ENCODE measurements around the gene CACFD1. TPM values are rescaled to one million over a fixed set of nuclear protein-coding genes. Genes with fewer than 3 reads are reported as not detected.

Gene CACFD1
- total RNA-seq, 1 donor from 2014 or later = 79.3 TPM

DNA sequence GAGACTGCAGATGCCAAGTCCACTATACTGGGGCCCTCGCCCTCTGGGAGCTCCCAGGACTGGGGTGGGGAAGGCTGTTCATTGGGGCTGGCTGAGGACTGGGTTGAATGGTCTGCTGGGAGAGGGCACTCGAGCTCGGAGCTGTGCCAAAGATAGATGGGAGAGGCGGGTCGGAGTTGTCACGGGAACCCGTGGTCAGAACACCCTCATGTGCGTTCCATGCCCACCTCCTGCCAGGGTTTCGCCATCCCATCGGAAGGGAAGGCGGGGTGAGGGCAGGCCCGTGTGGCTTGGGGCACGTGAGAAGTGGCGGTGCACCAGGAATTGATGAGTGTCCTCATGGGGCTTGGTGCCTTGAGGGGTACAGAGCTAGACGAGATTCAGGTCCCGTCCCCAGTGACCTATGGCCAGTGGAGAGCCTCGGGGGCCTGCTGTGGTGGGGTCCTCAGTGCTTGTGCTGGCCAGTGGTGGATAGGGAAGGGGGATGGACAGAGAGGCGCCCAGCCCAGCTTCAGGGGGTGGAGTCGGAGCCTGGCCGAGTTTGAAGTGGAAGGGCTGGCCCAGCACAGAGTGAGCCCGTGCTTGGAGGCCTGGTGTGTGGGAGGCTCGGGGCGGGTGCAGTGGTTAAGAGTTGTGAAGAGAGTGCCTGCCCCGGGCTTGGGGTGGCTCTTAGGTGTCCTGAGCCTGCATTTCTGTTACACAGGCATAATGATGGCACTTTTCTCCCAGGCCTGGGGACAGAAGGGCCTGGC, 4.3 kb downstream of the CACFD1 start:
- no peak for DNase-seq (ENCODE audit: low spot score)

DNA sequence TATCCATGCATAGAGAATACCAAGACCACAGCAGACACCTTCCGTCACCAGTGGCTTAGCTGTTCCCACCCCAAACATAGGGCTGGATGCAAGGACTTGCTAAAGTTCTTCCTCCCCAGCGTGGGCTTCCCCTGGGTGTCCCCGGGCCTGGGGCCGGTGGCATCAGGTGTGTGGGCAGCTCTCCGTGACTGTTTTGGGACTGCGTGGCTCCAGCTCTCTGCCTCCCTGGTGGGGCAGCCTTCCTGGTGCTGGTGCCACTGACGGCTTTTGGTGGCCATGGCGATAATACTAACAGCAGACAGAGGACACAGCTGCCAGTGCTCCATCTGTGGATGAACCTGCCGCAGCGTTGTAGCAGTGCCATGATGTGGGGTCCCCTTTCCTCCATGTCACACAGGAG, 4.9 kb downstream of the CACFD1 start:
- DNase-seq (ENCODE audit: low spot score) = no peak

DNA sequence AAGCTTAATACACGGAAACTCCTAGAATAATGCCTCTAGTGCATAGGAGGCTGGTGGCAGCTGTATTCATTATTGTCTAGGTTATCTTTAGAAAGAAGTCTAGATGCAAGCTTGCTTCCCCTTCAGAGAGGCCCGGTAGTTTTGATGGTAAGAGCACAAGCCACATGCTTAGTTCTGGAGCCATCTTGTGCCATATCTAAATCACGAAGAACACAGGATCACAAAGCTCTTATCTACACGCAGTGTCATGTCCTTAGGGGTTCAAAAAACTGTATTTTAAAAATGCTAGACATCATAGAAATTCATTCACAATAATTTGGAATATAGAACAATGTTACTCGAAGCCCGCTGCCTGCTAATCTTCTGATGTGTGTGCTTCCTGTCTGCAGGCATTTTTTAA, 6.2 kb downstream of the CACFD1 start:
- DNase-seq (ENCODE audit: low spot score) = no peak

GRCh38 chr9:133467101-133467500, 7.3 kb downstream of the CACFD1 start:
- no peak for DNase-seq (ENCODE audit: low spot score)

DNA sequence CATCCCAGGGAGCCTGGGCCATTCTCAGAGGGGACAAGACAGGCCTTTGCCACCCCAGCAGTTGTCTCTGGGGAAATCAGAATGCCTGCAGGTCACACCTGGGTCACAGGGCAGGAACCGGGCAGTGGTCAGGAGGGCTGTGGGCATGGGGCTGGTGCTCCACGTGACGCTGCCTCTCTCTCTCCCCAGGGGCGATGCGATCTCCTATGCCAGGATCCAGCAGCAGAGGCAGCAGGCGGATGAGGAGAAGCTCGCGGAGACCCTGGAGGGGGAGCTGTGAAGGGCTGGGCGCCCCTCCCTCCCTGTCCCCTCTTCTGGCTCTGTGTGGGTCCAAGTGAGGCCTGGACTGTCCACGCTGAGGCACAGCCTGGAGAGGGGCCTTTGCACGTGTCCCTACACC, 8.6 kb downstream of the CACFD1 start:
- no peak for DNase-seq (ENCODE audit: low spot score)

DNA sequence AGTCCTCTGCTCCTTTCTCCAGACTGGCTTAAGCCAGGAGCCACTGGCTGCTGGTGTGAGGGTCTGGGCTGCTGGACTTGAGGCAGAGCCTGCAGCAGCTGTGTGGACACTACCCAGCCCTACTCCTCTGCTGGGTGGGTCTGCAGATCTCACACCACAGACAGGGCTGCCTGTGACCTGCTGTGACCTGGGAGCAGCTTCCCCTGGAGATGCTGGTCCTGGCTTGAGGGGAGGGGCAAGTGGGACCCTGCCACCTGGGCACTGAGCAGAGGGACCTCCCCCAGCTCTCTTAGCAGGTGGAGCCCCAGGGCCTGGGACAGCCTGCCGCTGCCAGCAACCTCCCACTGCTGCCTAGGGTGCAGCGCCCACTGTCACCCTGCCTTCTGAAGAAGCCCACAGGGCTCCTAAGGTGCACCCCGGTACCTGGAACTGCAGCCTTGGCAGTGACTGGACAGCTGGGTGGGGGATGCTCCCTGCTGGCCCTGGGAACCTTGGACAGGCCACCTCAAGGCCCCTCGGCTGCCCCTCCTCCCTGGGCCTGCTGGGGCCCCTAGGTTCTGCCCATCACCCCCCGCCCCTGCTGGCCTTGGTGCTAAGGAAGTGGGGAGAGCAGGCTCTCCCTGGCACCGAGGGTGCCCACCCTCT, 9.1 kb downstream of the CACFD1 start:
- no peak for DNase-seq (ENCODE audit: low spot score)

- DNase-seq (ENCODE audit: low spot score) = no peak
These were observed 10.7 kb downstream of the CACFD1 start for GRCh38 chr9:133470427-133470924.

GRCh38 chr9:133470988-133471387, 11.2 kb downstream of the CACFD1 start:
- no peak for DNase-seq (ENCODE audit: low spot score)

DNA sequence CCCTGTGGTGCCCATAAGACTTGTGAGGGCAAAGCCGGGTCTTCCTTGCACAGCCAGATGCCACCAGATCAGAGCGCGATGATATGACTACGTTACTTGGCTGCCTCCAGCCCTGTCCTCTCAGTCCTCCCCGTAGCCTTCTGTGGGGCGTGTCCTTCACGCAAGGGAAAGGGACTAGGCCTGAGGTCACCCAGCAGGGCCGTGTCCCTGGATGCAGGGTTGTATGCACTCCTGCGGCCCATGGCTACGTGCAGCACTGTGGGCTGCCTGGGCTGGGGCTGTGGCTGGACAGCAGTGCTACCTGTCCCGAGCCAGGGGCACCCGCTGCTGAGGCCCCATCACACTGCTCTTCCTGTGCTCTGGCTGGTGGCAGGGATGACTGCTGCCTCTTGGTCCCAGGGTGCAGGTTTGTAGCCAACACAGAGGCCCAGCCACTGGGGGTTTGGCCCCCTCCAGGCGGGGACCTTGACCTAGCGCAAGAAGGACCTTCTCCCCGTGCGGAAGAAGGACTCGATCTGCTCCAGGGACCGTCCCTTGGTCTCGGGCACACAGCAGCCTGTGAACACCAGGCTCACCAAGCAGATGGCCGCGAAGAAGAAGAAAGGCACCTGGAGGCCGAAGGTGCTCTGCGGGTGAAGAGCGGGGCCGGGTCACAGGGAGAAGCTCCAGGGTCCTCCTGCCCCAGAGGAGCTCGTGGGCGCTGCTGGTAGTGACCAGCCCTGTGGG, 11.9 kb downstream of the CACFD1 start:
- no peak for DNase-seq (ENCODE audit: low spot score)

- DNase-seq (ENCODE audit: low spot score) = no peak
These were observed 12.5 kb downstream of the CACFD1 start for GRCh38 chr9:133472277-133472645.

- DNase-seq (ENCODE audit: low spot score) = no peak
These were observed 13.1 kb downstream of the CACFD1 start for GRCh38 chr9:133472753-133473378.

DNA sequence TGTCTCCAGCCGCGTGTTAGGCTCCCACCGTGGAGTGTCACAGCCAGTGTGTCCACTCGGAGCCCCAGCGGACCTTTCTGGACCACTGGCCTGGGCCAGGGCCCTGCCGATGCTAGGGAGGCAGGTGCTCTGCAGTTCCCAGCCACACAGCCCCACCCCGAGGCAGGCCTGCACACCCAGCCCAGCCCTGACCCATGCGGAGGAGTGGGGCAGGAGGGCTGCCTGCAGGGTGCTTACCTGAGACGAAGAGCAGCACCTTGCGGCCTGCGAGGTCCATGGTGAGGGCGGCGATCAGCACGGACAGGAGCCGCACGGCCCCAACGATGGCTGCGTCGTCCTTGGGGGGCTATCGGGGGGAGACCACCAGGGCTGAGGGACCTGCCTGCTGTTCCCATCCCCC, 14.0 kb downstream of the CACFD1 start:
- DNase-seq (ENCODE audit: low spot score) = no peak

DNA sequence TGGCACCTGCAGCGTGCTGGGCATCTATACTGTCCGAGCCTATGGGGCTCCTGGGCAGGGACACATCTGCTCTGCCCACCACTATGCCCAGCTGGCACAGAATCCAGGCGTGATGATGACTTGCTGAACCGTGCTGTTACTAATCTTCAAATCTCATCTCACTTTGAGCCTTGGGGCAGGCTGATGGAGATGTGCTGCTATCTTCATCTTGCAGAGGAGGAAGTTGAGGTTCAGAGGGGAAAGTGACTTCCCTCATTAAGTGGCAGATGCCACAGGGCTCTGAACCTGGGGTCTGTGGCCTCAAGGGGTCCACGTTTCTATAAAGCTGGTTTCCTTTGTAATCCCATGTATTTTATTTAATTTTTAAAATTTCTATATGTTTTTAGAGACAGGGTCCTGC, 14.4 kb downstream of the CACFD1 start:
- DNase-seq (ENCODE audit: low spot score) = no peak

GRCh38 chr9:133474853-133475252, 15.1 kb downstream of the CACFD1 start:
- DNase-seq (ENCODE audit: low spot score) = no peak

GRCh38 chr9:133475292-133476012, 15.7 kb downstream of the CACFD1 start:
- no peak for DNase-seq (ENCODE audit: low spot score)

DNA sequence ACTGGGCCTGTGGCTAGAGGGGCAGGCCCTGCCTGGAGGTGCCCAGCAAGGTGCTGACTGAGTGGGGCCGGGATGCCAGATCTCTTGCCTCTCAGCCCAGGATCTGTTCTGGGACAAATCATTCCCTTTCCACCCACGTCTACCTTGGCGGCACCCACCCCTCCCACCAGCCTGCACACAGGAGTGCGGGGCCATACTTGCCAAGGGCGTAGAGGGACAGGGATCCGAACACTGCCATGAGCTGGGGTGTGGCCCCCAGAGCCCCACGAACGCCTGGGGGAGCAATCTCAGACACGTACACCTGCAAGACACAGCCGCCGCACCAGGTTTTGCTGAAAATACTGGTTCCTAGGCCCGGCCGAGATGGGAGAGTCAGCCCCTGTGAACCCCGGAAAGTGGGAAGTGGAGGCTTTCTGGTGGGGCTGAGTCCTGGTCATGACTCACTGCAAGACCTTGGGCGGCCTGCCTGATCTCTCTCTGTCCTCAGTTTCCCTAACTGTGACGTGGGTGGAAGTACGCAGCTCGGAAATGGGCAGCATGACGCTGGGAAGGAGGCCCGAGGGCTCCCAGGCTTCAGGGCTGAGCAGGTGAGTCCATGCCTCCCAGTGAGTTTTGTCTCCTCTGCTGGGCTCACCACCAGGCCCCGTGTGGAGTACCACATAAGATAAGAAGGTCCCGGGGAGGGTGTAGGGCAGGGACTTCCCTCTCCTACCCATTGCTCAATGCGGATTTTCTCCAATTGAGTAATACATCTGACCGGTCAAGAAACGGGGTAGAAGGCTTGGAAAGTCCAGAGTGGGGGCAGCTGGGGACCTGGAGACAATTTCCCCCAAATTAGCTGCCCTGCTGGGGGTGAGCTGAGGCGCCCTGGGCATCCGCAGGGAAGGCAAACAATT, 16.5 kb downstream of the CACFD1 start:
- DNase-seq (ENCODE audit: low spot score) = no peak

GRCh38 chr9:133476941-133477340, 17.2 kb downstream of the CACFD1 start:
- no peak for DNase-seq (ENCODE audit: low spot score)

- no peak for DNase-seq (ENCODE audit: low spot score)
These were observed 17.7 kb downstream of the CACFD1 start for GRCh38 chr9:133477461-133477860.

GRCh38 chr9:133477992-133478850, 18.4 kb downstream of the CACFD1 start:
- DNase-seq (ENCODE audit: low spot score) = no peak

Data from mucosa of gallbladder (tissue), 1 donor.